ENCODE measurements around the gene PPFIA1.
"Not testable (repeated sequence)": the region's sequence is repeated elsewhere in the genome, so short reads cannot be mapped to it uniquely, and the experiment has no call there.

Gene PPFIA1

DNA sequence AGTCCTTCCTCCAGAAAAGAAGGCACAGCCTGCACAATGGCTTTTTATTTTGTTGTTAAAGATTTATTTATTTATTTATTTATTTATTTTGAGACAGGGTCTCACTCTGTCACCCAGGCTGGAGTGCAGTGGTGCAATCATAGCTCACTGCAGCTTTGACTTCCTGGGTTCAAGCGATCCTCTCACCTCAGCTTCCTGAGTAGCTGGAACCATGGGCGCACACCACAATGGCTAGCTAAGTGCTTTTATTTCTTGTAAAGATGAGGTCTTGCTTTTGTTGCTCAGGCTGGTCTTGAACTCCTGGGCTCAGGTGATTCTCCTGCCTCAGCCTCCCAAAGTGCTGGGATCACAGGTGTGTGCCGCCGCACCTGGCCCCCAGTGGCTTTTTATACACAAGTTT is 137.8 kb downstream of the PPFIA1 start:
- not testable (repeated sequence) for H3K4me1 Mint-ChIP-seq (ENCODE audit: low read depth in 2 of 2); DNase-seq; H3K27ac Mint-ChIP-seq; H3K9me3 Mint-ChIP-seq; H3K4me3 Mint-ChIP-seq; H3K36me3 Mint-ChIP-seq (ENCODE audit: insufficient read depth); ATAC-seq (replicated peaks)
- peaks cover 36 to 69% of the 10 kb centered on the region in 2 donors for H3K27me3 Mint-ChIP-seq

DNA sequence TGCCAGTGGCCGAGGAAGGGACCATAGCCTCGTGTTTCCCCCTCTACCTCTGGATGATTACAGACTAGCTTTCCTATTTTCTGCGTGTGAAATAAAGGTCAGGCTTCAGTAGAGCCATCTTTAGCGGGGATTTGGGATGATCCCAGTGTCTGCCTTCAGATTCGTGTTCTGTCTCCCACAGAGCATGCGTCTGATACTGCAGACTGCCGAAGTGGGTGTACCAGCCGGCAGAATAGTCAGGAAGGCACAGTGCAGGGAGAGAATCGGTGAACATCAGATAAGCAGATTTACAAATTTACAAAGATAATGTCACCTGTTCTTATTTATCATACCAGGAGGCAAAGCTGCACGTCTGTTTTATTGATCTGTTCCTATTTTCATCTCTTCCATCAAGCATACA is 138.9 kb downstream of the PPFIA1 start:
- H3K4me1 Mint-ChIP-seq (ENCODE audit: low read depth in 2 of 2), result no peaks in the 10 kb centered on the region
- H3K27ac Mint-ChIP-seq, result no peak overlapping the region
- no peaks in the 10 kb centered on the region for H3K9me3 Mint-ChIP-seq
- H3K4me3 Mint-ChIP-seq, result peak overlapping the region in 1 of 2 donors; percentile 31
- ATAC-seq (replicated peaks), result no peak
- H3K27me3 Mint-ChIP-seq, result peaks cover 36 to 67% of the 10 kb centered on the region in 2 donors
- H3K36me3 Mint-ChIP-seq (ENCODE audit: insufficient read depth), result peaks cover 6% of the 10 kb centered on the region
- no peak for DNase-seq

DNA sequence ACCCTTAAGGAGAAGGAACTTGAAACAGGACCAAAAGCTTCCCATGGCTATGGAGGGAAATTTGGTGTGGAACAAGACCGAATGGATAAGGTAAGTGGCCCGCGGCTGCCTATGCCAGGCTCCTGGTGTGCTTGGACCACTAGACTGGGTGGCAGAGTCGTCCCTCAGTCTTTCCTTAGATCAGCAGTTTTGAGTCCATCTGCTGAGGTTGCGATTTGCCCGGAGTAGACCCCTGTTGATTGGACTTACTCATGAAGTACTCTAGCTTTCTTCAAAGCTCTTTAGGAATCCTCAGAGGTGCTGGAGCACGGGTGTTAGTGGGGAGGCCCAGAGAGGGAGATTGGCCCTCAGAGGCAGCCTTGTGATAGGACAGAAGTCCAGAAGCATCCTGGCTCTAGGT is 139.4 kb downstream of the PPFIA1 start:
- ATAC-seq (replicated peaks), result no peak
- Mint-ChIP-seq H3K9me3 (no peaks in the 10 kb centered on the region), H3K4me1 (ENCODE audit: low read depth in 2 of 2) (no peaks in the 10 kb centered on the region), H3K36me3 (ENCODE audit: insufficient read depth) (peaks cover 6% of the 10 kb centered on the region), H3K4me3 (no peak overlapping the region), H3K27ac (no peak overlapping the region), H3K27me3 (peaks cover 36 to 71% of the 10 kb centered on the region in 2 donors)
- no peak for DNase-seq

DNA sequence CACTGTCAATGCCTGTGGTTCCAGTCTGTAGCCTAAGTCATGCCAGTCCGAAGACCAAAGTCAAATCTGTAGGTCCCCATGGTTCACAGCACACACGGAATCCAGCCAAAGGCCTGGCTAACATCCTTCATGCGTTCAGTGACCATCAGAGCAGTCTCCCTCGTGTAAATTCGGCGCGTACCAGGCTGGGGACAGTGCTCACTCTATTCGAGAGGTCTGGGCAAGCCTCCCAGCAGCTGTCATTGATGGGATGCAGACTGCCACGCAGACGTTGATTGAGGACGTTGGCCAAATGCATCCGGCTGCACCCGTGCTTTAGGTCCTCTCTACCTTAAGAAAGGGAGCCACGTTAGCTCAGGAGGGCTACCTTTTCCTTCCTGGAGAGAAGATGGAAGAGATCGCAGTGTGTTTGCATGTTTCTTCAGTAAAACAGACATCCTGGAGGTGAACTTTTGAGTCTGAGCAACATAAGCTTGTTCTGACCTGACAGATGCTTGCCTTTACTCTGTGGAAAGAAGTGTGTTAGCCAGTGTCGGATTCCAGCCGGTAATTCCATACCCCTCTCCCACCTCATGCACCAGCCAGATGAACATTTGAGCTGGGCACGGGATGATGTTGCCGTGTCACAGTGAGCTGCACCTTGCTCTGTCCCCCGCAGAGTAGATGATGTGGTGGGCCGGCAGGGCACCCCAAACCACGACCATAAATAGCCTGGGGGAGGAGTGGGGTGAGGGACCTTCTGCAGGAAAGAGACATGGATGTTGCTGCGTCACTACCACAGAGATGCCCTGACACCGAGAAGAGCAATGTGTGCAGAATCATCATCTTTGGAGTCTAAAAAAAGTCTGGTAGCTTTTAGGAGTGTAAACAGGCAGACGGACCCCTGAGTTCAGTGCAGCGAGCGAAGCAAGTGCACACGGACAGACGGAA is 140.1 kb downstream of the PPFIA1 start:
- Mint-ChIP-seq H3K4me1 (ENCODE audit: low read depth in 2 of 2) (no peaks in the 10 kb centered on the region), H3K27me3 (peaks cover 36 to 71% of the 10 kb centered on the region in 2 donors)

DNA sequence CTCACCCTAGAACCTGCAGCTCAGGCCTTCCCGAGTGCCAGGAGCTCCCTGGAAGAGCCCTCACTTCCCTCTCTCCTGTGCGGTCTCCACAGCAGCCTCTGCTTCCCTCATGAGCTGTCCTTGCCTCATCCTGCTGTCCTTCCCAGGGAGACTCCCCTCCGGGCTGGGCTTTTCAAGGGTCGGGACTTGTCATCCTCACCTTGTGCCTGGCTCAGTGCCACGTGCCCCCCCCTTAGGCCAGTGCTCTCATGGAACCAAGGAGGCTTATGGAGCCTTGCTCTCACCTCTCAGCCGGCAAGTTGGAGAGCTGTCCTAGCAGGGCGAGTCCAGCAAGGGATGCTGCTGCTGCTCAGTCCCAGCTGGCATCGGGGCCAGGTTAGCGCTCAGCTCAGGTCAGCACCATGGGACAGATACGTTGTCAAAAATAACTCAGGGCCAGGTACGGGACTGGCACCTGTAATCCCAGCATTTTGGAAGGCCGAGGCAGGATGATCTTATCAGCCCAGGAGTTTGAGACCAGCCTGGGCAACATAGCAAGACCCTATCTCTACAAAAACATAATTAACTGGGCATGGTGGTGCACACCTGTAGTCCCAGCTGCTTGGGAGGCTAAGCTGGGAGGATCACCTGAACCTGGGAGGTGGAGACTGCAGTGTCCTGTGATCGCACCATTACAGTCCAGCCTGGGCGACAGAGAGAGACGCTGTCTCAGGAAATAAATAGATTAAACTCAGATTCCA is 141.4 kb downstream of the PPFIA1 start:
- Mint-ChIP-seq H3K27me3 (peaks cover 36 to 83% of the 10 kb centered on the region in 2 donors), H3K27ac (no peak overlapping the region), H3K36me3 (ENCODE audit: insufficient read depth) (peaks cover 6% of the 10 kb centered on the region), H3K4me3 (no peak overlapping the region), H3K9me3 (no peaks in the 10 kb centered on the region), H3K4me1 (ENCODE audit: low read depth in 2 of 2) (no peaks in the 10 kb centered on the region)
- DNase-seq (no peak), ATAC-seq (replicated peaks) (no peak)

More for the DNA sequence above, 140.1 kb downstream of the PPFIA1 start:
- Mint-ChIP-seq H3K27ac (no peak overlapping the region), H3K4me3 (no peak overlapping the region), H3K36me3 (ENCODE audit: insufficient read depth) (peaks cover 6% of the 10 kb centered on the region), H3K9me3 (no peaks in the 10 kb centered on the region)
- ATAC-seq (replicated peaks) (no peak), DNase-seq (no peak)

DNA sequence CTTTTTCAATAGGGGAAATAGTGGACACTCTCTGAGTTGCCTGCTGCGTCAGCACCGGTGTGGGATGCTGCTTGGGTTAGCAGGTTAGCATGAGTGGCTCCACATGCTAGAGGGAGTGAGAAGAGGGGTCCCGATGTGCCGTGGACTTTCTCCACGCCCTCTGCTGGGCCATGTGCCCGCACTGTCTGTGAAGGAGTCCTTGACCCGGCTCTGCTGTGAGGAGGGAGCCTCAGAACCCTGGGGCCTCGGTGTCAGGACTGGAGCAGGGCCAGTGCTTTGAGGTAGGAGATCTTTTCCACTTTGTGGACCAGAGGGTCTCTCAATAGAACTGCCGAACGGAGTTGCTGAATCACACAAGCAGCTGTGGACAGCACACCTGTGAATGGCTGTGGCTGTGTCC is 142.7 kb downstream of the PPFIA1 start:
- no peak for ATAC-seq (replicated peaks)
- H3K4me1 Mint-ChIP-seq (ENCODE audit: low read depth in 2 of 2), result no peaks in the 10 kb centered on the region
- H3K9me3 Mint-ChIP-seq, result no peaks in the 10 kb centered on the region
- no peak overlapping the region for H3K4me3 Mint-ChIP-seq
- DNase-seq, result no peak
- peaks cover 29 to 80% of the 10 kb centered on the region in 2 donors for H3K27me3 Mint-ChIP-seq
- no peak overlapping the region for H3K27ac Mint-ChIP-seq
- H3K36me3 Mint-ChIP-seq (ENCODE audit: insufficient read depth), result no peaks in the 10 kb centered on the region

DNA sequence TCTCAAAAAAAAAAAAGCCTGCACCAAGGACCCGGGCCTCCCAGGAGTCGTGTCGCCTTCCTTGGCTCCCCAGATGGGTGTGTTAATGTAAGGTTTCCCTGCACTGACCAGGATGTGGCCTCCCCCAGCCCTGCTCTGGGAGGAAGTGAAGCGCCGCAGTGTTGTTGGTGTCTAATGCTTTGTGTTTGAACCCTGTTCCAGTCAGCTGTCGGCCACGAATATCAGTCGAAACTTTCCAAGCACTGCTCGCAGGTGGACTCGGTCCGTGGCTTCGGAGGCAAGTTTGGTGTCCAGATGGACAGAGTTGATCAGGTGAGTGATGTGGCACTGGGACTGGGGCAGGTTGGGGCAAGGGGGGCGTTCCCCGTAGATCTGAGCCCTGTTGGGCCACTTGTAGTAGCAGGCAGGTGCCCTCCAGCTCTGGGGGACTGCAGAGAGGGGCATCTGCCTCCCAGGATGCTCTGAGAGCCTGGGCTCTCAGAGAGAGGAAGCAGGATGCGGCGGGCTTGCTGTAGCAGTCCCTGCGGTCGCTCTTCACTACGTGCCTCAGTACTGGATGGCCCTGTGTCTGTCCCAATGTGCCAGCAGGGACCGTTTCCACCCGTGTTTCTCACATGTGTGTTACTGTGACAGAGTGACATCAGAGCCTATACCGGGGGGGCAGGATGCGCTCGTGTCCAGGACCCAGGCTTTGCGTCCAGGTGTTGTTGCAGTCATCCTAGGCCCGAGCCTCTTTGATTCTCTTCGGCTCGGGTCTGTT is 144.0 kb downstream of the PPFIA1 start:
- H3K27ac Mint-ChIP-seq, result no peak overlapping the region
- DNase-seq (no peak), ATAC-seq (replicated peaks) (no peak)
- H3K9me3 Mint-ChIP-seq, result no peaks in the 10 kb centered on the region
- H3K36me3 Mint-ChIP-seq (ENCODE audit: insufficient read depth), result no peaks in the 10 kb centered on the region
- peaks cover 24 to 76% of the 10 kb centered on the region in 2 donors for H3K27me3 Mint-ChIP-seq
- no peaks in the 10 kb centered on the region for H3K4me1 Mint-ChIP-seq (ENCODE audit: low read depth in 2 of 2)
- H3K4me3 Mint-ChIP-seq, result no peak overlapping the region

DNA sequence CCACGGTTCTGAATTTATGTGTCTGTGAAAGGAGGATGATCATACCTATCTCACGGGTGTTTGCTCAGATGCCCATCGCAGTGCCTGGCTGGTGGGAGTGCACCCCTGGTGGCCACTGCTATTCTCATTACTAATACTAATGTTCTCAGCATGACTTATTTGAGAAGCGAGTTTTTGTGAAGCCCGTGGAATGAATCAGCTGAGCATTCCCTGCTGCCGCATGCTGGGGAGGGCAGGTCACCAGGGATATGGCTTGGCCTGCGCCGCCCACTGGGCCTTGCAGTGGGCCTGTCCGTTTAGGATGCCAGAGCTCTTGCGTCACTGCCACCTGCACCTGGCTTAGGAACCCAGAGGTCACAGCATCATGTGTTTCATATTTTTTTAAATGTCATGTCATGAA is 144.7 kb downstream of the PPFIA1 start:
- Mint-ChIP-seq H3K9me3 (no peaks in the 10 kb centered on the region), H3K27ac (no peak overlapping the region), H3K4me3 (no peak overlapping the region), H3K4me1 (ENCODE audit: low read depth in 2 of 2) (no peaks in the 10 kb centered on the region), H3K27me3 (peaks cover 18 to 76% of the 10 kb centered on the region in 2 donors), H3K36me3 (ENCODE audit: insufficient read depth) (no peaks in the 10 kb centered on the region)
- DNase-seq (no peak), ATAC-seq (replicated peaks) (no peak)

DNA sequence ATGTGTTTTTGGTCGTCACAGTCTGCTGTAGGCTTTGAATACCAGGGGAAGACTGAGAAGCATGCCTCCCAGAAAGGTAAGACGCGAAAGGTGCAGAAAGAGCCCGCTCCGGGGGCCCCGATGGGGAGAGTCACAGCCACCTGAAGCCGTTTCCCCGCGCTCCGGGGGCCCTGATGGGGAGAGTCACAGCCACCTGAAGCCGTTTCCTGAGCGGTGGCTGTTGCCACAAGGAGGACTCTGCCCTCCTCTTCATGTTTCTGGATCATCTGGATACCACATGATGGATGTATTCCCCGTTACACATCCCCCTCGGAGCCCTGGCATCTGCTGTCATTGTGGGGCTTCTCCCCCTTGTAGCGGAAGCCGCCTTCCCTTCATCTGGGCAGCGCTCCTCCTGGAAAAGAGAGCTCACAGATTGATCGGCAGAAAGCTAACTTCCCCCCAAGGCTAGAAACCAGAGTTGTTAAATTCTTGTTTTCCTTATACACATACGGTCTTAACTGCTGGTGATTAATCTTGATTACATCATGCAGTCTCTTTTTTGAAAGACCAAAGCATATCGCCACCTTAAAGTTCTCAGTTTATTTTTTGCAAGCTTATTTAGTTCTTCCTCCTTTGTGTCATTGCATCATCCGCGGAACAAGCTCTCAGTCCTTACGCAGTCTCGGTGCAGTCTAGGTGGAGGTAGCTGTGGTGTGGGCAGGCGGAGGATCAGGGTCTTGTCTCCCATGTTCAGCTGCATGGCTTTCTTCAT is 145.3 kb downstream of the PPFIA1 start:
- Mint-ChIP-seq H3K4me1 (ENCODE audit: low read depth in 2 of 2) (no peaks in the 10 kb centered on the region), H3K27ac (no peak overlapping the region), H3K36me3 (ENCODE audit: insufficient read depth) (no peaks in the 10 kb centered on the region), H3K4me3 (no peak overlapping the region), H3K9me3 (no peaks in the 10 kb centered on the region), H3K27me3 (peaks cover 12 to 76% of the 10 kb centered on the region in 2 donors)
- DNase-seq (no peak), ATAC-seq (replicated peaks) (no peak)

DNA sequence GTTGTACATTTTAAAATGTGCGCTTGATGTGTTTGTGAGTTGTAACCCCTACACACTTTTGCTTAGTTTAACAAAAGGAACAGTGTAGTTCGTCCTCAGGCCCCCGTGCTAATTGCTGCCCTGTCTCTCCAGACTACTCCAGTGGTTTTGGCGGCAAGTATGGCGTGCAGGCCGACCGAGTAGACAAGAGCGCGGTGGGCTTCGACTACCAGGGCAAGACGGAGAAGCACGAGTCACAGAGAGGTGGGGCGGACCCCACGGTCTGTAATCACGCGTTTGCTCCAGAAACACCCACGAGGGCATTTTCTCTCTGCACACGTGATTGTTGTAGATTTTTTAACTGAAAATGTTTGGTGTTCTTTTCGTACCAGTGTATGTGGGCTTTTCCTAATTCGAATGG is 146.4 kb downstream of the PPFIA1 start:
- no peak overlapping the region for H3K4me3 Mint-ChIP-seq

DNA sequence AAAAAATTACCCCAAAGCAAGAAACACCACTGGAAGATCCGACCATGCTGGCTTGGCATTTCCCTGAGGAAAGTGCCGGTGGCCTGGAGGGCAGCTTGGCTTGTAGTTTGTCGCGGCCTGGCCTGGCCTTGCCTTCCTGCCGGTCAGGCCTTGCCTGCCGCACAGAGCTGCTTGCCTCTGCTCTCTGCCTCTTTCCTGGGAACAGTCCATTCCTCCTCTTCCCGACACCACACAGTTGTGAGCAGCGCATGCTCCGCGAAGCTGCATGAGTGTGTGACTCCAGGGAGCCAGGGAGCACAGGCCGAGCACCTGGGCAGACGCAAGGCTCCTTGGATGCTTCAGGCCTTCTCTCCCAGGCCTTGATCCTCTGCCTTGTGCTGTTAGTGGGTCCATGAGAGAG is 147.6 kb downstream of the PPFIA1 start:
- no peak for DNase-seq
- H3K4me3 Mint-ChIP-seq, result no peak overlapping the region
- H3K4me1 Mint-ChIP-seq (ENCODE audit: low read depth in 2 of 2), result no peaks in the 10 kb centered on the region
- no peaks in the 10 kb centered on the region for H3K36me3 Mint-ChIP-seq (ENCODE audit: insufficient read depth)
- peaks cover 5 to 76% of the 10 kb centered on the region in 2 donors for H3K27me3 Mint-ChIP-seq
- no peak for ATAC-seq (replicated peaks)
- no peak overlapping the region for H3K27ac Mint-ChIP-seq
- no peaks in the 10 kb centered on the region for H3K9me3 Mint-ChIP-seq

More for the DNA sequence above, 146.4 kb downstream of the PPFIA1 start:
- Mint-ChIP-seq H3K27ac (no peak overlapping the region), H3K36me3 (ENCODE audit: insufficient read depth) (no peaks in the 10 kb centered on the region), H3K4me1 (ENCODE audit: low read depth in 2 of 2) (no peaks in the 10 kb centered on the region), H3K9me3 (no peaks in the 10 kb centered on the region), H3K27me3 (peaks cover 7 to 76% of the 10 kb centered on the region in 2 donors)
- DNase-seq (no peak), ATAC-seq (replicated peaks) (no peak)

DNA sequence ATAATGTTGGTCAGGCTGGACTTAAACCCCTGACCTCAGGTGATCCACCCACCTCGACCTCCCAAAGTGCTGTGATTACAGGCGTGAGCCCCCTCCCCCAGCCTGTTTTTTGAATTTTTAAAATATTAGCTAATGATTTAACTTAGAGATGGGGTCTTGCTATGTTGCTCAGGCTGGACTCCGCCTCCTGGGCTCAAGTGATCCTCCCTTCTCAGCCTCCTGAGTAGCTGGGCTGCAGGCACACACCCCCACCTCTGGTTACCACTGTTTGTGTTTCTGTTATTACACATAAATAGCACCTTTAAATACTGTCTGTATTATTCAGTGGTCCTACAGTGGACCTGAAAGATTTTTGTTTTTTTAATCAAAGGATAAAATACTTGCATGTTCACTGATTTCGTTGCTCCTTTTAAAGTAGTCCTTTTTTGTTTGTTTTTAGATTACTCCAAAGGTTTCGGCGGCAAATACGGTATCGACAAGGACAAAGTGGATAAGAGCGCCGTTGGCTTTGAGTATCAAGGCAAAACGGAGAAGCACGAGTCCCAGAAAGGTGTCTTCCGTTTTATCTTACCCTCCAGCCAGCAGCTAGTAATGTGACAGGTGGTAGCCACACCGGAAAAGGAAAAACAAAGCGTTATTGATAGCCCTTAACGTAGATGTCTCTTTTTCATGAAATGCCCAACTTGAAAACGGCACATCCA is 149.0 kb downstream of the PPFIA1 start:
- peaks cover 2% of the 10 kb centered on the region for H3K36me3 Mint-ChIP-seq (ENCODE audit: insufficient read depth)
- H3K4me1 Mint-ChIP-seq (ENCODE audit: low read depth in 2 of 2), result peaks cover 9% of the 10 kb centered on the region in 2 donors
- DNase-seq, result no peak

More for the DNA sequence above, 149.0 kb downstream of the PPFIA1 start:
- ATAC-seq (replicated peaks), result no peak
- Mint-ChIP-seq H3K27ac (no peak overlapping the region), H3K27me3 (peaks cover 18 to 82% of the 10 kb centered on the region in 2 donors), H3K9me3 (no peaks in the 10 kb centered on the region), H3K4me3 (no peak overlapping the region)
